Stomach (tissue), 4 donors: Measurements from ENCODE around the gene MAP2K4.

Source experiments
- CTCF ChIP-seq, 7 experiments: fragments of 450-650 bp in 4 of 7; fragments of 200-600 bp in 3 of 7; sonication (generic) in 3 of 7; IDR thresholded peaks; one replicate each; pipeline ENCODE4 v1.5.1; 2016 to 2019; ENCODE audit warnings: antibody characterized with exemption in 7 of 7, control low read depth in 2 of 7, mild to moderate bottlenecking in 1 of 7
- EP300 ChIP-seq: sonication (generic); formaldehyde crosslinking; IDR thresholded peaks from one replicate; pipeline ENCODE4 v1.6.1; 2017; ENCODE audit warnings: antibody characterized with exemption
- POLR2A ChIP-seq, 4 donors: fragments of 450-650 bp; IDR thresholded peaks; one replicate each; pipeline ENCODE4 v1.6.1; 2016; ENCODE audit warnings: antibody characterized with exemption in 4 of 4, control low read depth in 2 of 4, mild to moderate bottlenecking in 1 of 4, moderate library complexity in 1 of 4
- POLR2AphosphoS5 ChIP-seq, 3 donors: sonication (generic); formaldehyde crosslinking; IDR thresholded peaks; one replicate each; pipeline ENCODE4 v1.6.1; 2016; ENCODE audit warnings: antibody characterized with exemption in 3 of 3

GRCh38 chr17:12137859-12138258 is 117.2 kb downstream of the MAP2K4 start:
- TF ChIP-seq EP300 (no peak), CTCF (IDR thresholded peaks at IDR 0.05) (no peak), POLR2AphosphoS5 (IDR thresholded peaks at IDR 0.05) (no peak), POLR2A (IDR thresholded peaks at IDR 0.05) (no peak)
